ENCODE data around the gene SLC35F6.
"Not testable (repeated sequence)": the region's sequence is repeated elsewhere in the genome, so short reads cannot be mapped to it uniquely, and the experiment has no call there.

The SLC35F6 gene

DNA sequence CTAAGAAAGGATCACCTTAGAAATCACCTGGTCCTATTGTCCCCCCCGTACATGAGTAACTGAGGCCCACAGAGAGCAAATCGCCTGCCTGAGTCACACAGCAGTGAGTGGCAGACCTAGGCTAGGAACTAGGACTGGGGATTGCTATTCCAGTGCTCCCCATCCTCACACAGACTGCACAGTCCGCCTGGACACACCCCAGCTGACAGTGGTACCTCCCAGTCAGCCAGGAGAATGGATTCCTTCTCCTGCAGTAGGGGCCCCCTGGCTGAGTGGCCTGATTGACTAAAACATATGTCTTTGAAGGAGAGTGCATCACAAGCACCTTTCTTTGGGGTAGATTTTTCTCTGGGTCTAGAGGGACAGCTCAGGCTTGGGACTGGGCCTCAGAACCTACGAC, 32.4 kb upstream of the SLC35F6 start:
- DNase-seq, result no peak

DNA sequence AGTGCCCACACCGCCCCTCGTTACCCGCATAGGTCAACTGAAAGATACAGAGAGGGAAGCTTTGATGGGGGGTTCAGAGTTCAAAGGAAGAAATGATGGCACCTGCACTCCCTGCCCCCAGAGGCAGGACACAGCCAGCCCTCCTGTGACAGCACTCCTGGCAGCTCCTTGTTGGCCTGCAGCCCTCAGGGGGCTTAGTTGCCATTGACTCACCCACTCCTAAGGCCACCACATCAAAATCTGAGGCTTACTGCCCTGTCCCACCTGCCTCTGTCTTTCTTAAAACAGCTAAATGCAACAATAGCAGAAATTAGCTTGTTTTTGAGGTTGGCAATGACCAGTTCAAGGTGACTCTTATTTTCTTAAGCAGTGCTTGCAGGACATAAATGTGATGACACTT, 31.6 kb upstream of the SLC35F6 start:
- DNase-seq, result no peak

DNA sequence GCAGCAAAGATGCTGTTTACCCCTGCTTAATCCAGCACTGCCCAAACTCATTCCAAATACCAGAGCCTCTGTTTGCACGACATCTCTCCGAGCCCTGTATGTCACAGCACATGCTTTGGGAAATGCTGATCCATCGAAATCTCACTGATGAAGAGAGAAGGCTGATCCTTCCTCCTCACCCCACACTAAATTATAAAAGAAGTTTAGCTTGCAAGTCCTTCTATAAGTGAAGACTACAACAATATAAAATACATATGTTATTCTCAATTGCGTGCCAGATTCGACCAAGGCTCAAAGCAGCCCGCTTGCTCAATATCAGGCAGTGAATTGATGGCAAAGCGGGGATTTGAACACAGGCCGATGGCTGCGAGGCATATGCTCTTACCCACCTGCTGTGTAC, 30.7 kb upstream of the SLC35F6 start:
- DNase-seq, result no peak

DNA sequence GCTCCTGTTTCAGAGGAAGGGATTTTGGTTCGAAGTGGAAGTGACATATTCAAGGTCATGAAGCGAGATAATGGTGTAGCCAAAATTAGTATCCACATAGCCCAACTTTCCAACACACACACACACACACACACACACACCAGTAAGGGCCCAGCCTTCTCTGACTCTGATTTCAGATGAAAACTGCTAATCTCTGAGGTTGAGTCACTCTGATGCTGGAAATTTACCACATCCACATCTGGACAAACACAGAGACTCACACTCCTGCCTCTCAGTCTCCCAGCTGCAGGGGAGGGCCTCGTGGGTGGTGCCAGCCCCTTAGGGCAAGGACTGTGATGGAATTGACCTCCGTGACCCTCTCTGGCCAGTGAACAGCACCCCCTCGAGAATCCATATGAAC, 29.0 kb upstream of the SLC35F6 start:
- DNase-seq, result no peak

DNA sequence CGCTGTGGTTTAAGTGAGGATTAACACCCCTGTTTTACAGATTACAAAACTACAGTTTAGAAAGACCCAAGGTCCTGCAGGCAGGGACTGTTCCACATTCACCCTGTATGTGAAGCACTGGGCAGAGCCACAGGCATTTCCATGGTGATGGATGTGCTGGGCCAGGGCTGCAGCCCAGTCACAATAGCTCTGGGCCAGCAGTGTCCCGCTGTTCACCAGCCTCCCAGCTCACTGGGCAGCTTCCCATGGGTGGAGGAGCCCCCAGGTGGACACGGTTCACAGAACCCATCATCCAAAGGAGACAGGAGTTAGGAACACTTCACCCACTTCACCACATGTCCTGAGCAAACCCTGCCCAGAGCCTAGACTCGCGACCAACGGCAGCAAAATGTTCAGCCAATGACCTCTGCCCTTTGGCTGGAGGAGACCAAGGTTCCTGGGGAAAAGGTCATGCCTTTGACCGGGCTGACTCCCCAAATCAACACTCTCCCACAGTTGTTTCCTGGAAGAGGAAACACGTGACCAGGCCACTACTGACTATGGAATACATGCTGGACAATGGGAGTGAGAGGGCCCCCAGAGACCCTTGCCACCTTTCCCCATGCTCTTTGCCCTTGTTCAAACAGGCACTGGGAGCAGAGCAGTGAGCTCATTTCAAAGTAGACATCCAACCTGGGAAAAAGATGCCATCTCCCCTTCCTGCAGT, 28.0 kb upstream of the SLC35F6 start:
- no peak for DNase-seq

DNA sequence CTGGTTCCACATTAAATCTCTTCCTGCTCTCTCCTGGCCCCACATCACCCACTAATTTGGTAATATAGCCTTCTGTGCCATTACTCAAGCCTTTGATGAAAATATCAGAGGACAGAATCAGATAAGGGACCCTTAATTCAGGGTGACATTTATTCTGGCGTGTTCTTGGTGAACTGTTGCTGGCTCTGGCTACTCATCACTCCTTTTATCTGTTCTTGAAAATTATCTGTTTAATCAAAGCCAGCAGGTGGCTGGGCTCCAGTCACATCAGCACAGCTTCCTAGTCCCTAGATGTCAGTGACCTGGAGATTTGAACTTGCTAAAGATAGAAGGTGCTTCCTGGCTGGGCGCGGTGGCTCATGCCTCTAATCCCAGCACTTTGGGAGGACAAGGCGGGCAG, 26.9 kb upstream of the SLC35F6 start:
- no peak for DNase-seq

DNA sequence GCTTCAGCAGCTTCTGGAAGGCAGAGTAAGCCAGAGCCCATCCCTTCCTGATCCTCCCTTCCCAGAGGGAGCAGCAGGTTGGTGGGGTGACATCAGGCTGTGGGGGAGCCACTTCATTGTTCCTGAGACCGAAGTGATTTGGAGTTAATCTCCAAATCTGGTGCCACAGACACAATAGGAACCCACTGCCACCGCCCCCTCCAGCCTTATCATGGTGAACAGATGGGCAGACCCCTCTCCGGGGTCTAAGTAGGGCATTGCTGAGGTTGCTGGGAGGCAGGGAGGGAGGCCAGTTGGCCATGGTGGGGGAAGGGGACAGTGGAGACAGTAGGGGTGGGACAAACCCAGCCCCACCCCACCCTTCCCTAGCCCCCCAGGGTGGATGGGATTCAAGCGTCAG, 25.6 kb upstream of the SLC35F6 start:
- DNase-seq, result no peak

DNA sequence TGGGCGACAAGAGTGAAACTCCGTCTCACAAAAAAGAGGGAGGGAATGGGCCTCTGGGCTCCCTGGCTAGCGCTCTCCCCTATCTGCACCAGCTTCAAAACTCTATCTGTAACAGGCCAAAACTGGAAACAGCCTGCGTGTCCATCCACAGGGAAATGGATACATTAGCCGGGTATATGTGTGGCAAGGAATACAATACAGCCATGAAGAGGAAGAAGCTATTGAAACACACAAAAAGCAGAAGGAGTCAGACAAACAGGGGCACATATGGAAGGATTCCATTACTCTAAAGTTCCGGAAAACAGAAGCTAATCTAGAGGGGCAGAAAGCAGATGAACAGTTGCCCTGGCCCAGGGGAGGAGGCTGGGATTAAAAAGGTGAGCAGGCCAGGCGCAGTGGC, 24.6 kb upstream of the SLC35F6 start:
- no peak for DNase-seq

DNA sequence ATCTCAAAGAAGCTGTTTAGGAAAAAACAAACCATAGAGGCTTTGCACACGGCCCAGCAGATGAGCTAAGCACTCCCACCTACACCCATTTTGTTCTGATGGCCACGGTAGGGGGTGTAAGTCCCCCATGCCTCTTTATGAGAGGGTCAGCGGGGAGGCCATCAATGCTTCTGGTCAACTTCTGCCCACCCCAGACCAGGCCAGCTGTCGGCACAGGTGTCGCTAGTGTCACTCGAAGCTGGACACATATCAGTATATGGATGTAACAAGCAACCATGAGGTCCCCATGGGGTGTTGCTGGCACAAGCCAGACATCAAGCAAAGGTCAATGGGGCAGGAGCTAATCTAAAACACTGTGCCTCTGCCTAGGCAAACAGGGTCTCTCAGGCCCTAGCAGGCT, 23.7 kb upstream of the SLC35F6 start:
- DNase-seq, result no peak

DNA sequence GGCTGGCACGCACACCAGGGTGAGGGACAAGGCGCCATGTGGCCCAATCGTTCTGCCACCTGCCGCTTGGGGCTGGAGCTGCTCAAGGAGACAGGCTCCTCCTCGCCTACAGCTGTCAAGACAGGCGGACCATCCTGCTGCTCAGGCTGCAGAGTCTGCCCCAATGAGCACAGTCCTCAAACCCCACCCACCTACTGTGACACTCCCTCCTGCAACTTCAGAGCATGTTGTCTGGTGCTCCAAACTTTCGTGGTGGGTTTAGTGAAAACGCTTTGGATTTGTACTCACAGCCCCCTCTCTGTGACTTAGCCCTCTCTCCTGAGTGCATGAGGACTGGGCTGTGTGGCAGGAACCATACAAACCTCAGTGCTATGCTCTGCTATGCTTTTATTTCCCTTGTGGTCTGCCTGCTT, 23.2 kb upstream of the SLC35F6 start:
- no peak for DNase-seq

DNA sequence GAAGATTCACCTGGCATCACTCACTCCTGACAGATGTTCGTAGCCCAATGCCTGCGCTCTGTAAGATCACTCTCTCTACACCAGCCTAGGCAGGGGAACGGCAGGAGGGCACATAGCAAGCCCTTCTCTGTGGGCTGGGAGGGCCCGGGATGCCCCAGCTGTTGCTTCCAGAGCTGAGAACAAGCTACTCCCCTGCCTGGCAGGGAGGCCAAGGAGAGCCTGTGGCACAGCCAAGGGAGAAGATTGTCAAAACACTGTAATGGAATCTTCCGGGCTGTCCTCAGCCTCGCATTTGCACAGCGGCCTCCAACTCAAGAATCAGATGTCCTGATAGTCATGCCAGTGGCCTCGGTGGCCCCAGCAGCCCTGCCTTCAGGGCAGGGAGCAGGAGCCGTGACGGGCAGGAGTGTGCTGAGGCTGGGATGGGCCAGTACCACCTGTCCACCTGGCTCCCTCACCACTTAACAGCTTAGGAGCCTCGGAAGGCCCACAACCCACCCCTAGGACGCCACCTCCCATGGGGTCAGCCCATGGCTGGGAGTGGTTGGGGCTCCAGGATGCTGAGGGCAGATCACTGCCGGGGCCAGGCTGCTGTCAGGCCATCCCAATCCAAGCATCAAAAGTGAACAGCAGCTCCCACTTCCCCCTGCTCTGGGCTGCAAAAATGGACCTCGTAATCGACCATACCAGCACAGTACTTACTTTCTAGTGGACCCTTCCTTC, 21.9 kb upstream of the SLC35F6 start:
- DNase-seq, result no peak

DNA sequence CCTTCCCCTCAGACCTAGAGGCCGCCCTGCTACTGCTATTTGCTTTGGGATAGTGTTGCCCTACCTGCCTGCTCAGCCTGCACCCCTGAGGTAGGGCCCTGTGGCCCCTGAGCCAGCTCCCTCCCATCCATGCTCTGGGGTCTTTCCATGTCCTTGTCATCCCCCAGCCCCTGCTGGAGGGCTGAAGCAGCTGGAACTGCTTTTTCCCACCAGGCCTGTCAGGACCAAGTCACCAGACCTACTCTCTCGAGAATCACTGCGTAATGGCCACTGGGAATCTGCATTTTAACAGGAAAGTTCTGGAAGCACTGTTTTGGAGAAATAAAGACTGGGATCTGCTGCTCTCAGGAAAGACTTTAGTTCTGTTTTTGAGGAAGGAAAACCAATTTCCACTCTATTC, 20.2 kb upstream of the SLC35F6 start:
- DNase-seq, result no peak

DNA sequence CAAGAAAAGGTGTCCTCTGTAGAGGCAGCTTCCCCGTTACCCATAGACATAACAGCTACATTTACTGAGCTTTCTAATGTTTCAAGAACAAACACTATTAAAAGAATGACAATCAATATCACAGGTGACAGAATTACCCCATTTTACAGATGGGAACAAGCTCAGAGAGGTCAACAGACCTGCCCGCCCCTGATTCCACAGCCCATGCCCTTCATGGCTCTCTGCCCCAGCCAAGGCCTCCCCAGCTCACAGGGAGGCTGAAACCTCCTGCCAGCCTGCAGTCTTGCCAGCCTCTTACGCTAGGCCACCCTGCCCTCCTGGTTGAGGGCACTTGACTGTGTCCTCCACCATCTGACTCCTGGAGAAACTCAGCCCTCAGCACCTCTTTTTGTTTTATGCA, 19.1 kb upstream of the SLC35F6 start:
- no peak for DNase-seq

DNA sequence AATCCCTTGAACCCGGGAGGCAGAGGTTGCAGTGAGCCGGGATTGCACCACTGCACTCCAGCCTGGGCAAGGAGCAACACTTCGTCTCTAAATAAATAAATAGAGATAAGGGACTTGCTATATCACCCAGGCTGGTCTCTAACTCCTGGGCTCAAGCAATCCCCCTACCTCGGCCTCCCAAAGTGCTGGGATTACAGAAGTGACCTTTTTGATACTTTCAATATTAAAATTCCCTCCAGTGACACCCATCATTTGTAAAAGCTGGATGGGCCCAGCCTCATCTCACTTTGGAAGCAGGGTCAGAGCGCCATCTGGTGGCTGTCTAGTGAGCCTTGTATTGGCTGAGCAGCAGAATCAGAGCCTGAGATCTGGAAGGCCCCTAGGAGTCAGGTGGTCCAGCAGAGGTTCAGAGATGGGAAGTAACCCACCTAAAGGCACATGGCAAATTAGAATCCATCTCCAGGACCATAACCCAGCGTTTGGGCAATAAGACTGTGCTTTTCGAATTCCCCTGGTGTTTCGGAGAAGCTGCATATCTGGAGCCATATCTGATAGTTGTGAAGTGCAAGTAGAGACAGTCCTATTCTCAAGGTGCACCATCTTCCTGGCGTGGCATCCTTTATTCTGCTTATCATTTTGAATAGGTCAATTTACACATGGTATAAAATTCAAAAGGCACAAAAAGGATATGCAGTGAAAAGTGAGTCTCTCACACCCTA, 18.3 kb upstream of the SLC35F6 start:
- peak; percentile 66 for DNase-seq

DNA sequence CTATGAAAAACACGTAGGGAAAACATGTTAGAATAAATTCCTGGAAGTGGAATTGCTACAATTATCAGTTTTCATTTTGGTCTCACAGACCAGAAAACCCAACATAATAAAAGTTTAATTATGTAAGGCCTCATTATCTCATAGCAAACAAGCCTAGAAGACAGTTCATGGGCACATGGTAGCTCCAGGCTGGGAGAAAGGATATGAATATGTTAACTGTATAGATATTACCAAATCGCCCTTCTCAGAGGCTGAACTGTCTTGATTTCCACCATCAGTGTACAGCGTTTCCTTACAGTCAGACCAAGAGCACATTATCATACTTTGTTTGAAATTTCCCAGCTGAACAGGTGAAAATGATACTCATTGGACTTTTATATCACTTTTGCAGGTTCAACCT, 17.1 kb upstream of the SLC35F6 start:
- no peak for DNase-seq

DNA sequence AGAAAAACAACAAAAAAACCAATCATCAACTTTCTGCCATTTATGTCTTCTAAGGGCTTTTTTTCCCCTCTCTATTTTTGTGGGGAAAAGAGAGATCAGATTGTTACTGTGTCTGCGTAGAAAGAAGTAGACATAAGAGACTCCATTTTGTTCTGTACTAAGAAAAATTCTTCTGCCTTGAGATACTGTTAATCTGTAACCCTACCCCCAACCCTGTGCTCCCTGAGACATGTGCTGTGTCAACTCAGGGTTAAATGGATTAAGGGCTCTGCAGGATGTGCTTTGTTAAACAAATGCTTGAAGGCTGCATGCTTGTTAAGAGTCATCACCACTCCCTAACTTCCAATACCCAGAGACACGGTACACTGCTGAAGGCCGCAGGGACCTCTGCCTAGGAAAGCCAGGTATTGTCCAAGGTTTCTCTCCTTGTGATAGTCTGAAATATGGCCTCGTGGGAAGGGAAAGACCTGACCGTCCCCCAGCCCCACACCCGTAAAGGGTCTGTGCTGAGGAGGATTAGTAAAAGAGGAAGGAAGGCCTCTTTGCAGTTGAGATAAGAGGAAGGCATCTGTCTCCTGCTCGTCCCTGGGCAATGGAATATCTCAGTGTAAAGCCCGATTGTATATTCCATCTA, 14.2 kb upstream of the SLC35F6 start:
- not testable (repeated sequence) for DNase-seq

DNA sequence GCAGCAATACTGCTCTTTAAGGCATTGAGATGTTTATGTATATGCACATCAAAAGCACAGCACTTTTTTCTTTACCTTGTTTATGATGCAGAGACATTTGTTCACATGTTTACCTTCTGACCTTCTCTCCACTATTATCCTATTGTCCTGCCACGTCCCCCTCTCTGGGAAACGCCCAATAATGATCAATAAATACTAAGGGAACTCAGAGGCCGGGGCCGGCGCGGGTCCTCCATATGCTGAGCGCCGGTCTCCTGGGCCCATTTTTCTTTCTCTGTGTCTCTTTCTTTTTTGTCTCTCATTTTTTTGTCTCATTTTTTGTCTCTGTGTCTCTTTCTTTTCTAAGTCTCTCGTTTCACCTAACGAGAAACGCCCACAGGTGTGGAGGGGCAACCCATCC, 13.6 kb upstream of the SLC35F6 start:
- not testable (repeated sequence) for DNase-seq

DNA sequence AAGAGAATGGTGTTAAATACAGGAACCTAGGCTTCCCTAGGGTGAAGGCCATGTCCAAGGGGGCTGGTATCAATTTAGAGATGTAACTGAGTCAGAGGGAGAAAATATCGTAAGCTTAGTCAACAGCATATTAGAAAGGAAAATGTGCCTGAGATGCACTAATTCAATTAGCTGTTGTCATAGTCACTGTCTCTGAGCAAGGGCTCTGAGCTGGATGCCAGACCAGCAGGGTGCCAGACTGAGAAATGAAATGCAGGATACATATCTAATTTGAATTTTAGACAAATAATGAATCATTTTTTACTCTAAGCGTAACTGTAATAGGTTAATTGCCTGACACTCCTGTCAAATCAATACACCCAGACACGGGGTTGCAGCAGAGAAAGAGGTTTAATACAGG, 11.4 kb upstream of the SLC35F6 start:
- no peak for DNase-seq

DNA sequence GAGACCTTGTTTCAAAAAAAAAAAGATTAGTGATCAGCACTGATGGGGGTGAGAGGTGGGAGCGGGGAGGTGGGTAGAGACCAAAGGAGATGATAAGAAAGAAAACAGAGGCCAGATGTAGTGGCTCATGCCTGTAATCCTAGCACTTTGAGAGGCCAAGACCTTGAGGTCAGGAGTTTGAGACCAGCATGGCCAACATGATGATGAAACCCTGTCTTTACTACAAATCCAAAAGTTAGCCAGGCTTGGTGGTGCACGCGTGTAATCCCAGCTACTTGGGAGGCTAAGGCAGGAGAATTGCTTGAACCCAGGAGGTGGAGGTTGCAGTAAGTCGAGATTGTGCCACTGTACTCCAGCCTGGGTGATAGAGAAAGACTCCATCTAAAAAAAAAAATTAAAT, 9.5 kb upstream of the SLC35F6 start:
- DNase-seq, result no peak

DNA sequence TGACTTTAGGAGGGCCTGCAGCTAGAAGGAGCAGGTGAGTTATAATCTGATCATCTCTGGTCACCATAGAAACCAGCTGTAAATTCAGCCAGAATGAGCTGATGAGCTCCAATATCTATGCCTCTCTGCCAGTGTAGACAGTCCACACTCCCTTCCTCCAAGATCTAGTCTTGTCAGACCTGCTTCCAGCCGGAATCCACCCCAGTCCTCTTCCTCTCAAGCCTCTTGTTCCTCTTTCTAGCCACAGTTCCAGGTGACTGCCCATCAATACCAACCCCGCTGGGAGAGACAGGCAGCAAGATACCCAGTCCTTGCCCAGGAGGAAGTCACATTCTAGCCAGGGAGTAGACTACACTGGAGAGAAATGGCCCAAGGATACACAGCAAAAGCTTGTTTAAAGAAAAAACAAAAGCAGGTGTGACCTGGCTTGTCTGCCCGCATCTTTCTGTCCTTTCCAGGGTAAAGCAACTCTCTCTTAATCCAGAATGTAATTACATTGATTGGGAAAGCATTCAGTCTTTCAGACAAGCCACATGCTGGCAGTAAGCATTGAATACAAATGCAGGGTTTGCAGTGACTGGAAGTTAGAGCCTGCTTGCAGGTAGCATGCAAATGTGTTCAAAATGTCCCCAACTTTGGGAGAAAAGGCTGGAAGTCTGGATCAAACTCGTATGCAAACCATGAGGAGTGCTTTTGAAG, 9.0 kb upstream of the SLC35F6 start:
- no peak for DNase-seq

DNA sequence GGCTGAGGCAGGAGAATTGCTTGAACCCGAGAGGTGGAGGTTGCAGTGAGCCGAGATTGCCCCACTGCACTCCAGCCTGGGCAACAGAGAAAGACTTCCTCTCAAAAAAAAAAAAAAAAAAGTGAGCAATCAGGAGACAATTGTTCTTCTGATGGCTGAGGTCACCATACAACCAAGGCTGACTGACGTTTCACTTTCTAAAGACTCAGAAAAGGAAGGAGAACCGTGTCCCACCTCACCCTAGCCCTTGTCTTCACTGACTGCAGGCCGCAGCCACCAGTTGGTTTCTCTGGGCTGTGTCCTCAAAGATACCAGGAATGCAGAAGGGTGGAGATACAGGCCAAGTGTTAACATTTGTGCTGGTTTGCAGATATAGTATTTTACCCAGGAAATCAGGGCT, 7.7 kb upstream of the SLC35F6 start:
- no peak for DNase-seq

DNA sequence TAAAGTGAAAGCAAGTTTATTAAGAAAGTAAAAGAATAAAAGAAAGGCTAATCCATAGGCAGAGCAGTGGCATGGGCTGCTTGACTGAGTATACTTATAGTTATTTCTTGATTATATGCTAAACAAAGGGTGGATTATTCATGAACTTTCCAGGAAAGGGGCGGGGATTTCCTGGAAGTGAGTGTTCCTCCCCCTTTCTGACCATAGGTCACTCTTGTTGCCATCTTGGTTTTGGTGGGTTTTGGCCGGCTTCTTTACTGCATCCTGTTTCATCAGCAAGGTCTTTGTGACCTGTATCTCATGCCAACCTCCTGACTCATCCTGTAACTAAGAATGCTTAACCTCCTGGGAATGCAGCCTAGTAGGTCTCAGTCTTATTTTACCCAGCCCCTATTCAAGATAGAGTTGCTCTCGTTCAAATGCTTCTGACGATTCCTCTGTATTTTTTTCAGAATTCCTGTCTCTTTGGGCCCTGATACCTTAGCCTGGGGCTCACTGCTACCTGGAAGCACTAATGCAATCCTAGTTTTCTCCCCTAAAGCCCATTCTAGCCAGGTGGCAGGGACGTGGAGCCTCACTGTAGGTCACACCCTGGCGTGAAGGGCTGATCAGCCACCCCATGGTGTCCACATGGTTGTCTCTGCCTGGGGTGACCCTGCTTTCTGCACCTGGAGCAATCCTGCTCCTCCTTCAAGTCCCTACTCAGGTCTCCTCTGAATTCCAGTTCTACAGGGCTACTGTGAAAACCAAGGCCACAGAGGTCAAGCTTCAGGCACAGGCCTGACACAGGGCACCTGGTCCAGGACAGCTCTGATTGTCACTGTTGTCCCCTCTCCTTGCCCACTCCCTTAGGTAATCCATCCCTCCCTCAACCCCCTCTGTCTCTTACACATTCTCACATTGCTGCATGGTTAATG, 6.0 kb upstream of the SLC35F6 start:
- no peak for DNase-seq
